Astrocyte of the cerebellum (primary cell): ENCODE measurements around the gene PRDM16.

Source experiments
- DNase-seq: peaks from one replicate; pipeline ENCODE4 v3.0.0-alpha.2; 2011; ENCODE audit warnings: low read depth
- H3K4me3 ChIP-seq: 2 replicates; pipeline ENCODE4 v1.5.1; 2011; ENCODE audit warnings: mild to moderate bottlenecking, low read depth, low read length, moderate library complexity
- CTCF ChIP-seq: IDR thresholded peaks from 2 replicates; pipeline ENCODE4 v1.5.1; 2012; ENCODE audit warnings: low read length, low read depth, moderate library complexity, mild to moderate bottlenecking; ENCODE audit errors: missing control alignments
- in situ Hi-C: cut with HindIII; loops from 2 replicates; pipeline ENCODE4 v1.10.0; 2017; ENCODE audit warnings: low sequenced_read_pairs

The PRDM16 gene

GRCh38 chr1:3033040-3033789, 35.8 kb upstream of the PRDM16 start:
- in situ Hi-C loops = no loop called here
- no peak for DNase-seq
- TF ChIP-seq CTCF = no peak
- no peak overlapping the region for H3K4me3 ChIP-seq

- no peak overlapping the region for H3K4me3 ChIP-seq
- no peak for TF ChIP-seq CTCF
- in situ Hi-C loops = no loop called here
- no peak for DNase-seq
These were observed 35.3 kb upstream of the PRDM16 start for GRCh38 chr1:3033790-3034090.

GRCh38 chr1:3034162-3034561, 34.8 kb upstream of the PRDM16 start:
- H3K4me3 ChIP-seq = no peak overlapping the region
- no peak for DNase-seq
- TF ChIP-seq CTCF = no peak
- in situ Hi-C loops = no loop called here

- no peak overlapping the region for H3K4me3 ChIP-seq
- DNase-seq = no peak
- no peak for TF ChIP-seq CTCF
- in situ Hi-C loops = no loop called here
These were observed 34.1 kb upstream of the PRDM16 start for GRCh38 chr1:3034728-3035562.

- DNase-seq = no peak
- no peak overlapping the region for H3K4me3 ChIP-seq
- TF ChIP-seq CTCF = no peak
- in situ Hi-C loops = no loop called here
These were observed 33.2 kb upstream of the PRDM16 start for GRCh38 chr1:3035563-3036446.
